MM.1S (cell line): ENCODE results near the gene RRP7A.

ENCODE experiments used
- EZH2 ChIP-seq: fragments of 300-600 bp; sonication (generic); optimal IDR thresholded peaks from 2 replicates; pipeline ENCODE3; 2017; ENCODE audit warnings: low read depth, mild to moderate bottlenecking, antibody characterized with exemption, low read length, mixed read lengths
- TF ChIP-seq, protein P1 (sequence below): fragments of 300-600 bp; sonication (generic); IDR thresholded peaks from 2 replicates; pipeline ENCODE4 v1.5.1; 2016; ENCODE audit warnings: antibody characterized with exemption, low read length, mixed read lengths

DNA sequence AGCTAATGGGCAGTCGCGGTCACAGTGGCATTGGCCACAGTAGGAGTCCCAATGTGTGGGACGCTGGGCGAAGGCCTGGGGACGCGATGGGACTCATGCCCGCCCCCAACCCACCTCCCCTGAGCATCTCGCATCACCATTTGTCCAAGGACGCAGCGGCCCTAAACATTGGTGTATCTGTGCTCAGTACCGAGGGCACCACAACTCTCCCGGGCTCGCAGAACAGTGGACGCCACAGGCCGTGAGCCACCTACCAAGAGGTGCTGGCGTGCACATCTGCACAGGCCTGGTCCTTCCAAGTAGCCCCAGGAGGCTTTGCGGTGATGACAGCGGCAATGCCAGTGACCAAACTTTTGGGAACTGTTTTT is 27.3 kb downstream of the RRP7A start:
- TF ChIP-seq, protein P1, sequence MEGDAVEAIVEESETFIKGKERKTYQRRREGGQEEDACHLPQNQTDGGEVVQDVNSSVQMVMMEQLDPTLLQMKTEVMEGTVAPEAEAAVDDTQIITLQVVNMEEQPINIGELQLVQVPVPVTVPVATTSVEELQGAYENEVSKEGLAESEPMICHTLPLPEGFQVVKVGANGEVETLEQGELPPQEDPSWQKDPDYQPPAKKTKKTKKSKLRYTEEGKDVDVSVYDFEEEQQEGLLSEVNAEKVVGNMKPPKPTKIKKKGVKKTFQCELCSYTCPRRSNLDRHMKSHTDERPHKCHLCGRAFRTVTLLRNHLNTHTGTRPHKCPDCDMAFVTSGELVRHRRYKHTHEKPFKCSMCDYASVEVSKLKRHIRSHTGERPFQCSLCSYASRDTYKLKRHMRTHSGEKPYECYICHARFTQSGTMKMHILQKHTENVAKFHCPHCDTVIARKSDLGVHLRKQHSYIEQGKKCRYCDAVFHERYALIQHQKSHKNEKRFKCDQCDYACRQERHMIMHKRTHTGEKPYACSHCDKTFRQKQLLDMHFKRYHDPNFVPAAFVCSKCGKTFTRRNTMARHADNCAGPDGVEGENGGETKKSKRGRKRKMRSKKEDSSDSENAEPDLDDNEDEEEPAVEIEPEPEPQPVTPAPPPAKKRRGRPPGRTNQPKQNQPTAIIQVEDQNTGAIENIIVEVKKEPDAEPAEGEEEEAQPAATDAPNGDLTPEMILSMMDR = no peak
- no peak for TF ChIP-seq EZH2
